NK-92 (cell line): Measurements from ENCODE around the gene GOSR1.
"Not testable (repeated sequence)": the region's sequence is repeated elsewhere in the genome, so short reads cannot be mapped to it uniquely, and the experiment has no call there.

Experiments
- DNase-seq: peaks from one replicate; lab custom pipeline; 2025; ENCODE audit not compliant: unreplicated experiment; lab: John Stamatoyannopoulos, UW

GOSR1 gene

DNA sequence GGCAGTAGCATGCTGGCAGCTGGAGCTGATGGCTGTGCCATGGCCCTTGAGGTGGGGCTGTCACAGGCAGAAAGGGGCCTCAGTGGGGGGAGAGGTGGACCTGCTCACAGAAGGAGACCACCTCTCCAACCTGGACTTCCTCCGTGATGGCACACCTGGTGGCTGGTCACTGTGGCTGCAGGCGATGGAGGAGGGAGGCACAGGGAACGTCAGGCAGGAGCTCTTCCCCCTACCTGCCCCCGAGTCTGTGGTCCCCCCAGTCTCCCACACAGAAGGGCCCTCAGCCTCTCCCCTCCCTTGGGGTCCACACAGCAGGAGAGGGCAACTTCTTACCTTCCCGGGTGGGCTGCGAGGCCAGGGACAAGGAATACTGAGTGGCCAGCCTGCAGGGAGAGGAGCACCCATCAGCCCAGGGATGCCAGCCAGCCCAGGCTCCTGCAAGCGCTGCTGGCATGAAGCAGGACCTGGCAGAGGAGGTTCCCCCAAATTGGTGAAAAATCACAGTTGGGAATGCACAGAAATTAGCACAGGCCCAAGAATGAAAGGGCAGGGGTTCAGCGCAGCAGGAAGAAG lies 96.5 kb downstream of the GOSR1 start:
- no peak for DNase-seq

DNA sequence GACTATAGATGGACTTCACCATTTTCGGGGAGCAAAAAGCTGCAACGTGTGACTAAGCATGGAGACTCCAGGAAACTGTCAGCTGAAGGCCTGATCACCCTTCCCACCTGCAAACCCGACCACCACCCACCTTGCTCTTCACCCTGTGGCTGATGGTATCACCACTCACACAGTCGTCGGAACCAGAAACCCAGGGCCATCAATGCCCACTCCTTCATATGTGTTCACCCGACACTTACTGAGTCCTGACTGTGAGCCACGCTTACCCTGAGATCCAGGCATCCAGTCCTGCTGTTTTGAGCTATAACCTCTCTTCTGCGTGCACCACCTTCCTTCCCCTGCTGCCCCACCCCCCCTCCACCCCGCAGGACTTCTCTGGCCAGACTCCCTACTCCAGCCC lies 97.1 kb downstream of the GOSR1 start:
- not testable (repeated sequence) for DNase-seq

DNA sequence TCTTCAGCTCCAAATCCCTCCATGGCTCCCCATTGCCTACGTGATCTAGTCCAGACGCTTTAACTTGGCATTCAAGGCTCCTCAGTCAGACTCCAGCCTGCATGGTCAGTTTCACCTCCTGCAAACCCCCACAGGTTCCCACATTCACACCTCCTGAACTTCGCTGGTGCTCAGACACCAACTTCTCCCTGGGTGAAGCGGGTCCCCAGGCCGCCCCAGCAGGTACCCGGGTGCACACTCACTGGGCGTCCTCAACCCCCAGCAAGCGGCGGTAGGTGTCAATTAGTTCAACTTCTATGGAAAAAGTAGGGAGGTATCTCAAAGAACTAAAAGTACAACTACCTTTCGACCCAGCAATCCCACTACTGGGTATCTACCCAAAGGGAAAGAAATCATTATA lies 97.6 kb downstream of the GOSR1 start:
- DNase-seq: not testable (repeated sequence)

DNA sequence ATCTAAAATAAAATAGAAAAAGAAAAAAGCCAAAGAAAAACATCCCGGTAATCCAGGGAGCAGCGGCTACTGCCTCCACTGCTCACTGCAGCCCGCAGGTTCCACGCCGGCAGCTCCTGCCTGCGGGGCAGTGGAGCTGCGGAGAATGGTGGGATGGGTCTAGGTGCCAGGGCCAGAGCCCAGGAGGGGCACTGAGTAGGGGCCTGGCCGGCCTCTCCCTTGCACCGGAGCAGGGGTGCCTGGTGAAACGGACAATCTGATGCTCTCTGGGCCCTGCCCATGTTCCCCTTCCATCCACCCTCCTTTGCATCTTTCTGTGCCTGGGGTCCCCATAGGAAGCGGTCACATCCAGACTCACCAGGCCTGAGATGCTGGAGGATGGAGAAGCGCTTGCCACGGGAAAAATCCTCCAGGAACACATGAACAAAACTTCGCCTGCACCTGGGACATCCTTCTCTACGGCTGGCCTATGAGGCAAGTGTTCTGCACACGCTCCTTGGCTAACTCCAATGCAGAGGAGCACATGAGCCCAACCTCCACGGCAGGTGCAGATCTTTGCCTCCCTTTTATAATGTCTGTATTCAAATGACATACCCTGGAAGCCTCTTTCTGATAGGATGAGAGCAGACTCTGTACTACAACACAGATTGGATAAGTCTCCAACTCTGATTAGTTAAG lies 98.6 kb downstream of the GOSR1 start:
- not testable (repeated sequence) for DNase-seq

DNA sequence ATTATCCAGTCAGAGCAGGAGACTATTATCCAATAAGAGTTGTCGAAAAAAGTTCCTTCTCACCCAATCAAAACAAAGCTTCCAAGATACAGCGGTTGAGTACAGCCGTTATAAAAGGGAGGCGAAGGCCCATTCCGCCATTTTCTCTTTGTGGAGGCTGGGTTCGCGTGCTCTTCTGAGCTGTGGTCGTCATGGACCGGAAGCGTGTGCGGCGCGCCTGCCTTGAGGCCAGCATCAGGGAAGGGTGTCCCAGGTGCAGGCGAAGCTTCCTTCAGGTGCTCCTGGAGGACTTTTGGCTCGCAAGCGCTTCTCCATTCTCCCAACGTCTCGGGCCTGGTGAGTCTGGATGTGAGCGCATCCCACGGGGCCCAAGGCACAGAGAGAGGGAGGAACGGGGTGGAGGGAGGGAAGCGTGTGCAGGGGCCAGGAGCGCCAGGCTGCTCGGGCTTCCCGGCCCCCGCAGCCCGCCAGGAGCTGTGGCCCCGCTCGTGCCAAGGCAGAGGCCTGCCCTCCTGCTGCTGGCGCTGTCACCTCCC lies 99.2 kb downstream of the GOSR1 start:
- no peak for DNase-seq
